GM12878 (cell line): ENCODE results near the gene BZW2. TPM values are rescaled to one million over a fixed set of nuclear protein-coding genes. Genes with fewer than 3 reads are reported as not detected.

ENCODE experiments used
- ATAC-seq: fragments of 200-7000 bp; cut with Tn5 transposase; 3 replicates; pipeline ENCODE4 v1.9.1; 2020; ENCODE audit warnings: mild to moderate bottlenecking, moderate library complexity
- BruUV-seq: library from RNA; stranded (reverse); fragments of 400-500 nt; replicated peaks from 2 replicates; lab custom pipeline; 2021; lab: Mats Ljungman, UMichigan
- CTCF ChIA-PET: fragments of 300-600 bp; sonication (Branson Sonifier 250); formaldehyde crosslinking; extraction: SDS; loops from one replicate; lab custom pipeline; 2021; ENCODE audit warnings: inconsistent platforms; lab: Yijun Ruan, JAX
- POLR2A ChIA-PET: fragments of 350-600 bp; formaldehyde crosslinking; extraction: SDS; loops from one replicate; lab custom pipeline; 2021; ENCODE audit warnings: inconsistent platforms; lab: Charles Lee
- RAD21 ChIA-PET: fragments of 300-600 bp; sonication (Branson Sonifier 250); formaldehyde crosslinking; loops from one replicate; lab custom pipeline; 2023; ENCODE audit warnings: antibody characterized with exemption; ENCODE audit not compliant: unreplicated experiment; lab: Charles Lee
- SMC1A ChIA-PET: fragments of 300-600 bp; sonication (Branson Sonifier 250); formaldehyde crosslinking; loops from one replicate; lab custom pipeline; 2023; ENCODE audit not compliant: unreplicated experiment, uncharacterized antibody; lab: Charles Lee
- DNase-seq: peaks from one replicate; pipeline ENCODE4 v3.0.0-alpha.2; 2011; ENCODE audit warnings: low read depth, low spot score
- FAIRE-seq: peaks from 3 replicates; lab custom pipeline; 2011; peaks lifted over from hg19 to GRCh38; lab: Jason Lieb, UNC
- H2AFZ ChIP-seq: 2 replicates; pipeline ENCODE4 v1.6.0; 2011; ENCODE audit warnings: low read depth, low read length, control low read depth; ENCODE audit not compliant: control insufficient read depth
- H3K27ac ChIP-seq: 2 replicates; pipeline ENCODE4 v1.5.1; 2011; ENCODE audit warnings: control low read depth; ENCODE audit not compliant: control insufficient read depth, insufficient read depth
- H3K27me3 ChIP-seq, 2 experiments: replicated peaks in 1 of 2; 2 replicates each; pipeline versions ENCODE4 v1.6.0 to v1.6.1; 2011; ENCODE audit warnings: low read length in 1 of 2; ENCODE audit not compliant: control insufficient read depth in 2 of 2, insufficient read depth in 2 of 2
- H3K36me3 ChIP-seq, 2 experiments: 2 replicates each; pipeline ENCODE4 v1.5.1; 2011; ENCODE audit warnings: low read length in 1 of 2; ENCODE audit not compliant: control insufficient read depth in 2 of 2, insufficient read depth in 2 of 2
- H3K4me1 ChIP-seq: 2 replicates; pipeline ENCODE4 v1.6.1; 2011; ENCODE audit warnings: mild to moderate bottlenecking, low read length, moderate library complexity, mixed read lengths; ENCODE audit not compliant: control insufficient read depth, insufficient read depth
- H3K4me2 ChIP-seq: 2 replicates; pipeline ENCODE4 v1.6.0; 2011; ENCODE audit warnings: control low read depth; ENCODE audit not compliant: control insufficient read depth, insufficient read depth
- H3K4me3 ChIP-seq: fragments of 200-600 bp; sonication (generic); 2 replicates; pipeline ENCODE4 v1.5.1; 2016
- H3K79me2 ChIP-seq: 2 replicates; pipeline ENCODE4 v1.6.0; 2011; ENCODE audit warnings: low read length; ENCODE audit not compliant: control insufficient read depth, insufficient read depth
- H3K9ac ChIP-seq: 2 replicates; pipeline ENCODE4 v1.8.0; 2011; ENCODE audit warnings: low read length, control low read depth, mixed read lengths; ENCODE audit not compliant: control insufficient read depth, insufficient read depth
- H3K9me3 ChIP-seq: replicated peaks from 3 replicates; pipeline ENCODE4 v1.5.1; 2011; ENCODE audit warnings: mild to moderate bottlenecking, low read length; ENCODE audit not compliant: control insufficient read depth, insufficient read depth
- H4K20me1 ChIP-seq: 2 replicates; pipeline ENCODE4 v1.6.0; 2011; ENCODE audit not compliant: control insufficient read depth, insufficient read depth
- CBFB ChIP-seq: IDR thresholded peaks from 2 replicates; pipeline ENCODE4 v1.6.1; 2016; ENCODE audit warnings: antibody characterized with exemption, low read depth
- E4F1 ChIP-seq: fragments of 450-650 bp; IDR thresholded peaks from 2 replicates; pipeline ENCODE4 v1.6.1; 2018; ENCODE audit warnings: borderline replicate concordance, mild to moderate bottlenecking; ENCODE audit not compliant: partially characterized antibody
- KAT2A ChIP-seq: conservative IDR thresholded peaks from 2 replicates; pipeline ENCODE4 v1.6.1; 2011; ENCODE audit warnings: low read depth, low read length; ENCODE audit not compliant: control insufficient read depth
- KDM1A ChIP-seq: fragments of 200-600 bp; sonication (generic); IDR thresholded peaks from 2 replicates; pipeline ENCODE4 v1.6.1; 2016; ENCODE audit warnings: borderline replicate concordance
- KLF5 ChIP-seq: fragments of 450-650 bp; IDR thresholded peaks from 2 replicates; pipeline ENCODE4 v1.6.1; 2014; ENCODE audit warnings: mild to moderate bottlenecking; ENCODE audit not compliant: partially characterized antibody
- MLLT1 ChIP-seq: fragments of 450-650 bp; IDR thresholded peaks from 2 replicates; pipeline ENCODE4 v1.6.1; 2016; ENCODE audit warnings: mild to moderate bottlenecking
- SIX5 ChIP-seq: IDR thresholded peaks from 2 replicates; pipeline ENCODE4 v1.6.1; 2011; ENCODE audit warnings: mild to moderate bottlenecking, low read depth, low read length, moderate library complexity; ENCODE audit not compliant: severe bottlenecking
- SMC3 ChIP-seq: IDR thresholded peaks from 2 replicates; pipeline ENCODE4 v1.6.1; 2011; ENCODE audit warnings: low read length, improper control_type of control experiment, borderline replicate concordance
- SREBF1 ChIP-seq: IDR thresholded peaks from 2 replicates; pipeline ENCODE4 v1.6.1; 2012; ENCODE audit warnings: mild to moderate bottlenecking, low read length
- SUZ12 ChIP-seq: fragments of 200-600 bp; sonication (generic); IDR thresholded peaks from one replicate; pipeline ENCODE4 v1.6.1; 2018; ENCODE audit warnings: antibody characterized with exemption, mild to moderate bottlenecking; ENCODE audit not compliant: unreplicated experiment
- WGBS: methylation state at CpG from one replicate; pipeline ENCODE4 v1.1.6; 2016; ENCODE audit warnings: low lambda C conversion rate; ENCODE audit not compliant: insufficient replicate concordance, insufficient coverage; ENCODE audit errors: missing lambda C conversion rate; 5-methylcytosine and 5-hydroxymethylcytosine counted together
- in situ Hi-C: fragments of 300-500 bp; cut with MboI; formaldehyde crosslinking; loops from 9 replicates; pipeline ENCODE4 v1.14.3; 2018; ENCODE audit warnings: mixed read lengths
- intact Hi-C: fragments of 100-400 bp; cut with micrococcal nuclease; formaldehyde crosslinking; loops from one replicate; pipeline ENCODE4 v1.14.2; 2022; ENCODE audit not compliant: unreplicated experiment
- polyA plus RNA-seq, 11 experiments: library from polyadenylated mRNA; depleted of rRNA in 4 of 11; unstranded in 6 of 11; stranded (reverse) in 5 of 11; fragments of >200 nt; fragmentation: Nextera tagmentation in 4 of 11; fragmentation: Illumina TruSeq in 1 of 11; extraction: Ambion mirVana in 4 of 11; extraction: Trizol in 1 of 11; gene quantifications; 1 replicate in 1 of 11; 2 replicates in 10 of 11; pipeline versions ENCODE4 v1.2.1 to v1.2.3, GENCODE V29; 2011 to 2016; ENCODE audit warnings: inconsistent platforms in 2 of 11, missing spikeins in 2 of 11, low read depth in 1 of 11
- total RNA-seq, 4 experiments: library from RNA; depleted of rRNA in 3 of 4; stranded (reverse); fragments of >200 nt in 3 of 4; fragmentation: Illumina TruSeq in 1 of 4; extraction: Trizol in 1 of 4; gene quantifications; 2 replicates each; pipeline versions ENCODE4 v1.2.1 to v1.2.3, GENCODE V29; 2013 to 2021

The BZW2 gene
- total and polyA plus RNA-seq, 10 of the 15 experiments (the other 5 are each of a cell fraction or from before 2014, with no cell fraction given), result 1.3 to 6.8 (median 3.1) TPM

GRCh38 chr7:16740996-16741395, 95.0 kb downstream of the BZW2 start (continued):
- no peak for TF ChIP-seq KAT2A
- TF ChIP-seq, all 136 proteins: peak for 0

GRCh38 chr7:16741676-16742075, 95.7 kb downstream of the BZW2 start:
- FAIRE-seq (no peak), DNase-seq (no peak), ATAC-seq (no peak)
- Histone ChIP-seq H3K36me3 (no peaks in the 10 kb centered on the region), H3K4me2 (no peak overlapping the region), H4K20me1 (no peaks in the 10 kb centered on the region), H3K4me3 (no peak overlapping the region), H3K27me3 (no peaks in the 10 kb centered on the region; a peak in 2 of 4 replicates), H3K9me3 (no peaks in the 10 kb centered on the region), H3K4me1 (no peaks in the 10 kb centered on the region), H3K27ac (no peak overlapping the region), H2AFZ (no peak overlapping the region), H3K9ac (no peak overlapping the region), H3K79me2 (no peaks in the 10 kb centered on the region)
- ChIA-PET SMC1A (no interaction called here), RAD21 (no interaction called here), POLR2A (no interaction called here), CTCF (no interaction called here)
- WGBS, result 61% methylated on average over 1 of the region's 1 CpG
- in situ Hi-C loops (no loop called here), intact Hi-C loops (no loop called here)
- no TSS peak for BruUV-seq
- no peak for TF ChIP-seq SIX5
- no peak for TF ChIP-seq SMC3
- TF ChIP-seq CBFB, result no peak
- no peak for TF ChIP-seq SUZ12

- Histone ChIP-seq H3K27me3 (no peaks in the 10 kb centered on the region; a peak in 1 of 4 replicates), H3K36me3 (no peaks in the 10 kb centered on the region), H3K79me2 (no peaks in the 10 kb centered on the region), H3K4me2 (no peak overlapping the region), H3K9ac (no peak overlapping the region), H3K4me3 (no peak overlapping the region), H4K20me1 (no peaks in the 10 kb centered on the region), H2AFZ (no peak overlapping the region), H3K27ac (no peak overlapping the region), H3K4me1 (no peaks in the 10 kb centered on the region), H3K9me3 (no peaks in the 10 kb centered on the region)
- ChIA-PET CTCF (no interaction called here), POLR2A (no interaction called here), RAD21 (no interaction called here), SMC1A (no interaction called here)
- in situ Hi-C loops, result no loop called here
- intact Hi-C loops, result no loop called here
- no peak for ATAC-seq
- WGBS, result 8% methylated on average over 3 of the region's 3 CpGs
- no TSS peak for BruUV-seq
- FAIRE-seq, result no peak
- no peak for DNase-seq
- TF ChIP-seq MLLT1, result no peak
- TF ChIP-seq SREBF1, result no peak
- no peak for TF ChIP-seq E4F1
- no peak for TF ChIP-seq KLF5
- no peak for TF ChIP-seq KDM1A
Observed at GRCh38 chr7:16742547-16742946, 96.6 kb downstream of the BZW2 start.
